GM21786 (cell line): ENCODE measurements around the gene SETDB2.

Source experiments
- ATAC-seq: cut with Tn5 transposase; IDR thresholded peaks from one replicate; pipeline ENCODE4 v1.9.1; 2021; ENCODE audit not compliant: unreplicated experiment

The SETDB2 gene

DNA sequence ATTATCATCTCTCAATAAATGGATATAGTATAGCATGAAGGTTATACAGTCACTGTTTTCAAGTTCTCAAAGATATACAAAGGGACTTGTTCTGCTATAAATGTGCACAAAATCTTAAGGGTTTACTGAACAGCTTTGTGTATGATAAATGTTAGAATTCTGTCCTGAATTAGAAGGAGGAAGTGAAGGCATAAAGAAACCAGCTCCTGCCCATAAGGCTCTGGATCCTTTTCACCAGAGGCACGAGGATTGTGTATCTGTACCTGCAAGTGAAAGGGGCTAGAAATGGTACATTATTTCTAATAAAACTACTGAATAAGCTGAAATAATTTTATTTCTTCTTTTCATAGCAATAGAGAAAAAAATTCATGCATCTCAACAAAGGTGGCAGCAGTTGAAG lies 84.1 kb downstream of the SETDB2 start:
- ATAC-seq: no peak

DNA sequence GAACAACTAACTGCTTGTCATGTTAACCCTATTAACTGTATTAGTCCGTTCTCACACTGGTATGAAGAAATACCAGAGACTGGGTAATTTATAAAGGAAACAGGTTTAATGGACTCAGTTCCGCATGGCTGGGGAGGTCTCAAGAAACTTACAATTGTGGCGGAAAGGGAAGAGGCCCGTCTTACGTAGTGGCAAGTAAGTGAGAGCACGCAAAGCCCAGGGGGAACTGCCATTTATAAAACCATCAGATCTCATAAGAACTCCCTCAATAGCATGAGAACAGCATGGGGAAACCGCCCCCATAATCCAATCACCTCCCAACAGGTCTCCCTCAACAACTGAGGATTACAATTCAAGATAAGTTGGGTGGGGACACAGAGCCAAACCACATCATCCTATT lies 86.4 kb downstream of the SETDB2 start:
- peak; percentile 70 for ATAC-seq

- no peak for ATAC-seq
Measured at GRCh38 chr13:49532593-49532992, 88.5 kb downstream of the SETDB2 start.

GRCh38 chr13:49533011-49533410 lies 88.9 kb downstream of the SETDB2 start:
- no peak for ATAC-seq

DNA sequence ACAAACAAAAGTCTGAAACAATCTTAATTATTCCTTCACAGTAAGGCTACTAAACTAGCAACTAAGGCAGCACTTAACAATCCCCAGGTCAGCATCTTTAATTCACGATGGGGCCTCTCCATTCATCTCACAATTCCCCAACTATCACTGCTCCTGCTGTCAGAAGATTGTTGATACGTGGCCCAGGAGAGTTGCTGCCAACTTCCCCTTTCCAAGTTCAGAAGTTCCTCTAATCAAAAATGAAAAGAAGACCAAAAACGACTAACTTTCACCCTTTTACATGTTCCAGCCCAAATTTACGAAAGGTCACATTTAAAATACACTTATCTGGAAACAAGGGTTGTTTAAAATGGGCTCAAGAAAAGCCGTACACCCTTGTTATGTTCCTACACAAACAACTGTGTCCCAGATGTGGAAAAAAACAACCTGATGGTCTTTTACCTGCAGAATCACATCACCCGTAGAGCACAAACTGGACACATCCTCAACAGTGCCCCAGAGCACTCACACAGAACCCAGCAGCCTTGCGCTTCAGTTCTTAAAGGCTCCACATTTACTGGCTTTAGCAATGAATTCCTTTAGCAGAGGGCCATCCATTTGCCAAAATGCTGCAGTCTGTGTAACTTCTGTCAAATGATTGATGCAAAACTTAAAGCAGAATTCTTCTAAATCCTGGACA lies 89.7 kb downstream of the SETDB2 start:
- ATAC-seq: no peak

GRCh38 chr13:49536144-49536873 lies 92.2 kb downstream of the SETDB2 start:
- ATAC-seq: no peak

DNA sequence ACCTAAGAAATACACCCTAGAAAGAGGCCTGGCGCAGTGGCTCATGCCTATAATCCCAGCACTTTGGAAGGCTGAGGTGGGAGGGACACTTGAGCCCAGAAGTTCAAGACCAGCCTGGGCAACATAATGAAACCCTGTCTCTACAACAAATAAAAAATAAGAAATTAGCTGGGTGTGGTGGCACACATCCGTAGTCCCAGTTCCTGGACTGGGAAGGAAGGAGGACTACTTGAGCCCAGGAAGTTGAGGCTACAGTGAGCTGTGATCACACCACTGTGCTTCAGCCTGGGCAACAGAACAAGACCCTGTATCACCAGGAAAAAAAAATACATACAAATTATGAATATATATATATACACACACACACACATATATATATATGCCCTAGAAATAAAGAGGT lies 94.3 kb downstream of the SETDB2 start:
- ATAC-seq: no peak

- ATAC-seq: no peak
Measured at GRCh38 chr13:49539313-49539712, 95.2 kb downstream of the SETDB2 start.

DNA sequence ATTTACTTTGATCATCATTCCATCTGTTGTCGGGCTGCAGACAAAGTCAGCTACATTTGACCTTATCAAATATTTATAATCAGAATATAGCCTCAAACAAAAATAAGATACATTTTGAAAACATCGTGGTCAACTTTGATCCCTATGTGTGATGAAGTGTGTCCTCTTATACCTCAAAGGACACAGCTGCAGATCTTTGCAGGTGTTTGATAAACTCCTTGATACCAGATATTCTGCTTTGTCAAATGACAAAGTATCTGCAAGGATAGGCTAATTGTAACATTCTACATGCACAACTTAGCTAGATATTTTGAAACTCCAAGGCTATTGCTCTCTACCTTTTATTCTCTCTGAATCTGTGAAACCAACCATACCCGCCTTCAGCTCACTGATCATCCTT lies 95.7 kb downstream of the SETDB2 start:
- no peak for ATAC-seq

DNA sequence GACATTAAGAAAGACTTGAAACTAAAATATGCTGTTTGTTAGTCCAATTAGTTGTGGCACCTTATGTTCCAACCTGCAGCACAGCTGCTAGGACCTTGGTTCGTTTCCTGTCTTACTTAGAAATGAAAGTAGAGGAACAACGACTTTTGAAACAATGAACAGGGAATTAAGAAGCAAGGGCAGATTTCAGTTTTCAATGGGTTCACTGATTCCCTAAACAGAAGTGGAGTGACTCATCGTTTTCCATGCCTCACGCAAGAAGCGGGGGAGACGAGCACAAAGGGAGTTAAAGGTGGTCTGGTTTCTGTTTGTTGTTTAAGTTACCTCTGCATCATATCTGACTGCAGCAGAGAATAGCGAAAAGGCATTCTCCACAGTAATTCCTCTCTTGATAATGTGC lies 96.5 kb downstream of the SETDB2 start:
- ATAC-seq: peak; percentile 64

- no peak for ATAC-seq
Measured at GRCh38 chr13:49543656-49544055, 99.6 kb downstream of the SETDB2 start.
